SW 1271 (cell line): ENCODE results near the gene HS3ST3B1.

Experiments used
- DNase-seq, 2 experiments: peaks; one replicate each; lab custom pipeline; 2025; lab: John Stamatoyannopoulos, UW

Gene HS3ST3B1

GRCh38 chr17:14303343-14304221, 2.7 kb downstream of the HS3ST3B1 start:
- no peak for DNase-seq

GRCh38 chr17:14304222-14304772, 3.4 kb downstream of the HS3ST3B1 start:
- DNase-seq, result no peak

GRCh38 chr17:14304773-14305517, 4.1 kb downstream of the HS3ST3B1 start:
- no peak for DNase-seq

GRCh38 chr17:14305785-14306496, 5.1 kb downstream of the HS3ST3B1 start:
- no peak for DNase-seq

- no peak for DNase-seq
Measured at GRCh38 chr17:14306596-14306995, 5.7 kb downstream of the HS3ST3B1 start.

GRCh38 chr17:14307560-14308024, 6.7 kb downstream of the HS3ST3B1 start:
- DNase-seq, result no peak

- DNase-seq, result no peak
Measured at GRCh38 chr17:14308636-14308964, 7.7 kb downstream of the HS3ST3B1 start.

- DNase-seq, result peak; percentile 79 to 90
Measured at GRCh38 chr17:14308965-14309879, 8.3 kb downstream of the HS3ST3B1 start.

GRCh38 chr17:14310101-14310500, 9.2 kb downstream of the HS3ST3B1 start:
- no peak for DNase-seq

- DNase-seq, result no peak
Measured at GRCh38 chr17:14310605-14311004, 9.7 kb downstream of the HS3ST3B1 start.

GRCh38 chr17:14311186-14311705, 10.4 kb downstream of the HS3ST3B1 start:
- no peak for DNase-seq

GRCh38 chr17:14311981-14312380, 11.1 kb downstream of the HS3ST3B1 start:
- DNase-seq, result no peak

GRCh38 chr17:14312522-14312921, 11.6 kb downstream of the HS3ST3B1 start:
- DNase-seq, result no peak

GRCh38 chr17:14316126-14316832, 15.4 kb downstream of the HS3ST3B1 start:
- no peak for DNase-seq

- no peak for DNase-seq
Measured at GRCh38 chr17:14317383-14317782, 16.5 kb downstream of the HS3ST3B1 start.

- no peak for DNase-seq
Measured at GRCh38 chr17:14318109-14318917, 17.4 kb downstream of the HS3ST3B1 start.

- no peak for DNase-seq
Measured at GRCh38 chr17:14318918-14319205, 18.0 kb downstream of the HS3ST3B1 start.

- no peak for DNase-seq
Measured at GRCh38 chr17:14320098-14320497, 19.2 kb downstream of the HS3ST3B1 start.

GRCh38 chr17:14320734-14321475, 20.0 kb downstream of the HS3ST3B1 start:
- no peak for DNase-seq
